Erythroblast (primary cell): ENCODE measurements around the gene CCDC88B.

ENCODE experiments used
- GATA1 ChIP-seq: IDR thresholded peaks from 2 replicates; pipeline ENCODE4 v1.6.1; 2011; ENCODE audit warnings: low read depth, mild to moderate bottlenecking, control low read depth, low read length, moderate library complexity
- POLR2A ChIP-seq: IDR thresholded peaks from 2 replicates; pipeline ENCODE4 v1.6.1; 2011; ENCODE audit warnings: mild to moderate bottlenecking, low read length

GRCh38 chr11:64369440-64370421 lies 29.7 kb downstream of the CCDC88B start:
- TF ChIP-seq POLR2A (no peak), GATA1 (no peak)
